Karpas-422 (cell line): ENCODE measurements around the gene CA12. TPM values are rescaled to one million over a fixed set of nuclear protein-coding genes. Genes with fewer than 3 reads are reported as not detected.

Source experiments
- DNase-seq: peaks from one replicate; pipeline ENCODE4 v3.0.0-alpha.2; 2015
- H2AFZ ChIP-seq: fragments of 200-600 bp; sonication (generic); 2 replicates; pipeline ENCODE4 v1.6.1; 2014; ENCODE audit warnings: antibody characterized with exemption, low read length, mixed read lengths
- H3K27ac ChIP-seq: fragments of 200-600 bp; sonication (generic); 2 replicates; pipeline ENCODE4 v1.5.1; 2014; ENCODE audit warnings: mild to moderate bottlenecking, low read length, moderate library complexity
- H3K27me3 ChIP-seq: fragments of 200-600 bp; sonication (generic); 2 replicates; pipeline ENCODE4 v1.6.1; 2014; ENCODE audit warnings: low read length, mixed read lengths
- H3K36me3 ChIP-seq: fragments of 200-600 bp; sonication (generic); 2 replicates; pipeline ENCODE4 v1.6.1; 2014; ENCODE audit warnings: low read length, mixed read lengths; ENCODE audit not compliant: insufficient read depth
- H3K4me1 ChIP-seq: fragments of 200-600 bp; sonication (generic); 2 replicates; pipeline ENCODE4 v1.6.1; 2014; ENCODE audit warnings: mild to moderate bottlenecking, low read length, mixed read lengths
- H3K4me2 ChIP-seq: fragments of 200-600 bp; sonication (generic); 2 replicates; pipeline ENCODE4 v1.6.1; 2014; ENCODE audit warnings: low read length, low read depth, mild to moderate bottlenecking; ENCODE audit not compliant: poor library complexity, severe bottlenecking
- H3K4me3 ChIP-seq: fragments of 200-600 bp; sonication (generic); 2 replicates; pipeline ENCODE4 v1.5.1; 2014; ENCODE audit warnings: mild to moderate bottlenecking, antibody characterized with exemption, low read length, mixed read lengths
- H3K79me2 ChIP-seq: fragments of 200-600 bp; sonication (generic); 2 replicates; pipeline ENCODE4 v1.6.1; 2014; ENCODE audit warnings: mild to moderate bottlenecking, low read length, mixed read lengths
- H3K9ac ChIP-seq: fragments of 200-600 bp; sonication (generic); 2 replicates; pipeline ENCODE4 v1.6.0; 2014; ENCODE audit warnings: low read length
- H3K9me2 ChIP-seq: fragments of 200-600 bp; sonication (generic), shearing (Covaris generic); replicated peaks from 2 replicates; pipeline ENCODE4 v1.6.0; 2014; ENCODE audit warnings: mild to moderate bottlenecking, low read length, moderate library complexity; ENCODE audit not compliant: insufficient read depth
- H3K9me3 ChIP-seq: fragments of 300-700, 200-600 bp; sonication (generic); 2 replicates; pipeline ENCODE4 v1.6.1; 2014; ENCODE audit warnings: low read length, mixed read lengths
- H4K20me1 ChIP-seq: fragments of 200-600 bp; sonication (generic); 2 replicates; pipeline ENCODE4 v1.6.1; 2014; ENCODE audit warnings: mild to moderate bottlenecking, antibody characterized with exemption, low read length, low read depth; ENCODE audit not compliant: insufficient read depth
- total RNA-seq: library from RNA; depleted of rRNA; stranded (reverse); fragments of >200 nt; shearing (Covaris generic); gene quantifications from 2 replicates; pipeline ENCODE4 v1.2.3, GENCODE V29; 2014; ENCODE audit warnings: low replicate concordance; rRNA removed

CA12 gene
- not detected in 2 replicates for total RNA-seq

GRCh38 chr15:63381301-63382204 is at the start of gene CA12:
TSS of gene CA12 (minus strand) at chr15:63381846. CDS start at chr15:63381720, 126 bp downstream.
- no peaks in the 10 kb centered on the region for H4K20me1 ChIP-seq
- H3K9me3 ChIP-seq, result no peaks in the 10 kb centered on the region
- H3K4me3 ChIP-seq, result no peak within 1 kb of the TSS
- no peak within 1 kb of the TSS for H3K9ac ChIP-seq
- H3K36me3 ChIP-seq, result no peaks in the 10 kb centered on the region
- H3K9me2 ChIP-seq, result no peaks in the 10 kb centered on the region
- no peak within 1 kb of the TSS for H3K27ac ChIP-seq
- no peaks in the 10 kb centered on the region for H3K27me3 ChIP-seq
- no peaks in the 10 kb centered on the region for H3K4me1 ChIP-seq
- DNase-seq, result no peak
- no peak within 1 kb of the TSS for H2AFZ ChIP-seq
- H3K79me2 ChIP-seq, result no peaks in the 10 kb centered on the region
- H3K4me2 ChIP-seq, result no peak within 1 kb of the TSS

GRCh38 chr15:63430766-63431451 is 49.3 kb upstream of the CA12 start:
- Histone ChIP-seq H4K20me1 (no peaks in the 10 kb centered on the region), H3K9ac (no peak overlapping the region), H3K4me3 (no peak overlapping the region), H3K27ac (no peak overlapping the region), H3K79me2 (no peaks in the 10 kb centered on the region), H3K4me1 (no peaks in the 10 kb centered on the region), H3K9me2 (no peaks in the 10 kb centered on the region), H3K36me3 (no peaks in the 10 kb centered on the region), H3K27me3 (no peaks in the 10 kb centered on the region), H3K4me2 (no peak overlapping the region), H2AFZ (no peak overlapping the region), H3K9me3 (no peaks in the 10 kb centered on the region)
- DNase-seq, result no peak

- H3K27ac ChIP-seq, result no peak overlapping the region
- no peak overlapping the region for H3K9ac ChIP-seq
Measured at GRCh38 chr15:63426552-63426951, 44.9 kb upstream of the CA12 start.

GRCh38 chr15:63425426-63425985 is 43.9 kb upstream of the CA12 start:
- Histone ChIP-seq H3K4me3 (no peak overlapping the region), H3K9me3 (no peaks in the 10 kb centered on the region), H4K20me1 (no peaks in the 10 kb centered on the region), H3K36me3 (no peaks in the 10 kb centered on the region), H2AFZ (no peak overlapping the region), H3K27me3 (0 out of 2 replicates have a peak, but pooled peaks cover 2% of the 10 kb centered on the region), H3K27ac (no peak overlapping the region), H3K9me2 (no peaks in the 10 kb centered on the region), H3K79me2 (no peaks in the 10 kb centered on the region), H3K4me1 (no peaks in the 10 kb centered on the region; the same call in 1 of the 2 replicates), H3K9ac (no peak overlapping the region), H3K4me2 (no peak overlapping the region)
- DNase-seq, result no peak

More at GRCh38 chr15:63426552-63426951, 44.9 kb upstream of the CA12 start:
- no peak for DNase-seq
- H3K9me3 ChIP-seq, result no peaks in the 10 kb centered on the region
- no peaks in the 10 kb centered on the region for H3K36me3 ChIP-seq
- no peaks in the 10 kb centered on the region for H3K4me1 ChIP-seq
- H3K27me3 ChIP-seq, result 0 out of 2 replicates have a peak, but pooled peaks cover 2% of the 10 kb centered on the region
- H3K4me3 ChIP-seq, result no peak overlapping the region
- H3K4me2 ChIP-seq, result no peak overlapping the region
- no peaks in the 10 kb centered on the region for H4K20me1 ChIP-seq
- H3K9me2 ChIP-seq, result no peaks in the 10 kb centered on the region
- H3K79me2 ChIP-seq, result no peaks in the 10 kb centered on the region
- no peak overlapping the region for H2AFZ ChIP-seq

GRCh38 chr15:63422891-63423590 is 41.4 kb upstream of the CA12 start:
- no peaks in the 10 kb centered on the region for H3K9me3 ChIP-seq
- H3K79me2 ChIP-seq, result no peaks in the 10 kb centered on the region
- H4K20me1 ChIP-seq, result no peaks in the 10 kb centered on the region
- 0 out of 2 replicates have a peak, but pooled peaks cover 2% of the 10 kb centered on the region for H3K27me3 ChIP-seq
- no peak overlapping the region for H3K4me2 ChIP-seq
- H3K4me3 ChIP-seq, result no peak overlapping the region
- H3K27ac ChIP-seq, result no peak overlapping the region
- peak; percentile 32 for DNase-seq
- H3K9me2 ChIP-seq, result no peaks in the 10 kb centered on the region
- no peaks in the 10 kb centered on the region; the same call in 1 of the 2 replicates for H3K4me1 ChIP-seq
- H2AFZ ChIP-seq, result no peak overlapping the region
- no peaks in the 10 kb centered on the region for H3K36me3 ChIP-seq
- no peak overlapping the region for H3K9ac ChIP-seq

- Histone ChIP-seq H3K9me2 (no peaks in the 10 kb centered on the region), H4K20me1 (no peaks in the 10 kb centered on the region), H3K9me3 (no peaks in the 10 kb centered on the region), H3K79me2 (no peaks in the 10 kb centered on the region), H3K4me3 (no peak overlapping the region), H3K9ac (no peak overlapping the region), H3K27ac (no peak overlapping the region), H3K4me2 (no peak overlapping the region), H2AFZ (no peak overlapping the region), H3K4me1 (no peaks in the 10 kb centered on the region; the same call in 1 of the 2 replicates), H3K27me3 (0 out of 2 replicates have a peak, but pooled peaks cover 2% of the 10 kb centered on the region), H3K36me3 (no peaks in the 10 kb centered on the region)
- no peak for DNase-seq
Measured at GRCh38 chr15:63421433-63421832, 39.8 kb upstream of the CA12 start.

- H2AFZ ChIP-seq, result peak overlapping the region; percentile 25; the same call in 1 of the 2 replicates
Measured at GRCh38 chr15:63420333-63420747, 38.7 kb upstream of the CA12 start.

More at GRCh38 chr15:63420333-63420747, 38.7 kb upstream of the CA12 start:
- Histone ChIP-seq H3K36me3 (no peaks in the 10 kb centered on the region), H3K9me3 (no peaks in the 10 kb centered on the region), H3K4me1 (no peaks in the 10 kb centered on the region; the same call in 1 of the 2 replicates), H3K9ac (no peak overlapping the region), H3K9me2 (no peaks in the 10 kb centered on the region), H3K4me2 (peak overlapping the region; percentile 6), H3K27ac (no peak overlapping the region), H3K79me2 (no peaks in the 10 kb centered on the region), H3K27me3 (0 out of 2 replicates have a peak, but pooled peaks cover under 1% of the 10 kb centered on the region), H4K20me1 (no peaks in the 10 kb centered on the region), H3K4me3 (no peak overlapping the region)
- DNase-seq, result peak; percentile 65
